HG03469 (cell line): ENCODE results near the gene ADGRL3.
"Not testable (repeated sequence)": the region's sequence is repeated elsewhere in the genome, so short reads cannot be mapped to it uniquely, and the experiment has no call there.

Source experiments
- ATAC-seq: cut with Tn5 transposase; IDR thresholded peaks from one replicate; pipeline ENCODE4 v1.9.1; 2021; ENCODE audit warnings: mild to moderate bottlenecking, moderate library complexity, moderate number of reproducible peaks; ENCODE audit not compliant: unreplicated experiment

Gene ADGRL3

GRCh38 chr4:61596606-61597340 lies 396.6 kb downstream of the ADGRL3 start:
- no peak for ATAC-seq

DNA sequence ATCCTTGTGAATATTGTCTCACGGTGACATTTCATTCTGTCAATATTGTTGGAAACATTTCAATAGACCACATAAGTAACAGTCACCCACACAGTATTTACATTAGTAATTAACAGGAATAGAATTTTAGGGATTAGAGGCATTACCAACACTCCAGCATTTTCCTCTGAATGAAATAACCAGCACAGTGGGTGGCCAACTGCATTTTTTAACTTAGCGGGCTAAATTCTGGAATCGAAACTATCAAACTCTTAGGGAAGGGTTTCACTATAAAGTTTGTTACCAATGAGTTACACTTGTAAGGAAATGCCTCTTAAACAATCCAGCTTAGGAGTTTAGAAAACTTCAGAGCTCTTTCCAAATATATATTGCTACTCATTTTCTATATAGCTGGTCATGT lies 403.0 kb downstream of the ADGRL3 start:
- no peak for ATAC-seq

DNA sequence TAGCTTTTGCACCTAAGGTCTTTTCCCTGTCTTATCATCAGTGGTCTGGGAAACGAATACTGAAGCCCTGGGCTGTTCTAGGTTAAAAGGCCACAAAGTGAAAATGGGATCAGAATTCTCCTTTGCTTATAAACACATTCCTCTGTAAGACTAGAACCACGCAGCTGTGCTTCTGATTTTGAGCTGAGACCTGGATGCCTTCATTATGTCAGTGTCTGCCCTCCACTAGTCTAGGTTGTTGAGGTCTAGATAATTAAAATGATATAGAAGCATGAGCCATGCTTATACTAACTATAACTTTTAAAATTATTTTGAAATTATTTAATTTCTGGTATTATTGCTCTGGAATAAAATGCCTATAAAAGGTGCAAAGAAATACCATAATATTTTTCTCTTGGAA lies 403.9 kb downstream of the ADGRL3 start:
- no peak for ATAC-seq

DNA sequence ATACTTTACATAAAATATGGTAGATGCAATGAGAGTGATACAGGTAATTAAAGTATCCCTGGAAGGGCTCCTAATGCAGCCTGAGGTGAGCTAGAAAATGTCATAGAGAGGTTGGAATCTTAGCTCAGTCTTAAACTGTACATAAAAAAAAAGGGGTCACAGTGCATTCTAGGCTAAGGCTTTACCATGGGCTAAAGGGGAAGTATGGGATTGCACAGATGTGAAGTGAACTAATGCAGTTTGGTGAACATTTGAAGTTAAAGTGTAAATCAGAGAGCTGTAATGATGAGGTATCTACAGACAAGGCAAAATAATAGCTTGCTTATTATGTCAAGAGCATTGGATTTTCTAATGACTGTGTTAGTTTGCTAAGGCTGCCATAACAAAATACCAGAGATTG lies 405.9 kb downstream of the ADGRL3 start:
- no peak for ATAC-seq

GRCh38 chr4:61614231-61614630 lies 414.1 kb downstream of the ADGRL3 start:
- no peak for ATAC-seq

DNA sequence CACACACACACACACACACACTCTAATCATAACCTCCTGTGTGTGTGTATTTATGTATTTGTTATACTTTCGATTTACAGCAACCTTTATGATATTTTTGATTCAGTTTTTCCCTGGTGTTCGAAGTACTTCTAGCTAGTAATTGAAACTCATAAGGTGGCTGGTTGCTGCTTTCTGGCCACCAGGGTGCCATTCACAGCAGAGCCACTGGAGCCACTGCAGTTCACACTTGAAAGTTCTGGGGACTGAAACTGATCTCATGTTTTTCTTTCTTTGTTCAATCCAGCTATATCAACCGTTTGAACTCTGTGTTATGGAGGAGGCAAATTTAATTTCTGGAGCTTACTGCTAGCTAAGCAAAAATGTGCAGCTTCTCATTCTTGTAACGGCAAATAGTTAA lies 419.4 kb downstream of the ADGRL3 start:
- no peak for ATAC-seq

DNA sequence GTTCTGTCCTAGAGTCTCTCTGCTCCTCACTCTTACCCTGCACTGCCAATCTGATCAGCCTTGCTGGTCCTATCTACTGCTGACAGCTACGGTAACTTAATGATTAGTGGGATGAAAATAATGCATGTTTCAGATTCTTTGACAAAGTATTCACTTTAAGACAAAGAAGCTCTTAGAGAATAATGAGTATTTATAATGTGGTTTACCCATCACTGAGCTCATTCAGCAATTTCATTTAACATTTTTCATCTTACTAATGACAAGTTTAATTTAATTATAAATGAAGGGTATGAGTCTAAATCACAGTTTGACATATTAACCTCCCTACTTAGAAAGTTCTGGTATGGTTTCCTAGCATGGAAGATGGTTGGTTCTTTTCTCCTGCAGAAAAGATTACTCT lies 428.2 kb downstream of the ADGRL3 start:
- ATAC-seq, result no peak

DNA sequence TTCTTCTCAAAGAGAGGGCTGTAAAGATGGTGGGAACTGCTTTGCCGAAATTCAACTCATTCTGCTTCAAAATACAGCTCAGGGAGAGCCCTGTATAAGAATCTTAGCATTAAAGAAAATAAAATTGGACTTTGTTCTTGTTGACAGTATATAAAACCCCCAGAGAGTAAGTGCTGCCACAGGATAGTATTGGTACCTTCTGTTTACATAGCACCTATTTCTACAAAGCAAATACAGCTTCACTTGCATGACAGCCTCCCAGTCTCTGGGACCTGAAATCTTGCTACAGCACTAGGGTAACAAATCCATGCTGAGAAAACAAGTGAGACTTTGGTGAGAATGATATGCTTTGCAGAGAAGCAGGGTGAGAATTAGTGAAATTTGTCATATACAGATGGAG lies 428.6 kb downstream of the ADGRL3 start:
- no peak for ATAC-seq

- ATAC-seq, result no peak
These were observed 430.4 kb downstream of the ADGRL3 start for GRCh38 chr4:61630548-61630947.

GRCh38 chr4:61638591-61638990 lies 438.5 kb downstream of the ADGRL3 start:
- no peak for ATAC-seq

- ATAC-seq, result not testable (repeated sequence)
These were observed 446.7 kb downstream of the ADGRL3 start for GRCh38 chr4:61646746-61647350.

DNA sequence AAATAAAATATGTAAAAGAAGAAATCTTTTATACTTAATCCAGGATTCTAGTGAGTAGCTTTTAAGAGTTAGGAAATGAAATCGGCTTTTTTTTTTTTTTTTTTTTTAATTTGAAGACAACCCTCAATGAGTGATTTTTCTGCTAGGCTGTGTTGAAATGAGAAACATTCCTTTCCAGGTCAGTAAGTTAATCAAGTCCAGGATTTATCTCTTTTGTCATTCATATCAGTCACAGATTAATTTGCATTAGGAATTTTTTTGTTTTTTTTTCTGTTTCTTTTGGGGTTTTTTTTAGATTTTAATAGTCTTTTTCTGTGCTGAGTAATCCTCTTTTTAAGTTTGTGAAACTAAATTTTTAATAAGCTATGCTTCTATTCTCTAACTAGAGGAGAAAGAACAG lies 448.1 kb downstream of the ADGRL3 start:
- no peak for ATAC-seq

GRCh38 chr4:61657016-61657415 lies 456.9 kb downstream of the ADGRL3 start:
- ATAC-seq, result no peak

- ATAC-seq, result no peak
These were observed 461.8 kb downstream of the ADGRL3 start for GRCh38 chr4:61661960-61662359.

DNA sequence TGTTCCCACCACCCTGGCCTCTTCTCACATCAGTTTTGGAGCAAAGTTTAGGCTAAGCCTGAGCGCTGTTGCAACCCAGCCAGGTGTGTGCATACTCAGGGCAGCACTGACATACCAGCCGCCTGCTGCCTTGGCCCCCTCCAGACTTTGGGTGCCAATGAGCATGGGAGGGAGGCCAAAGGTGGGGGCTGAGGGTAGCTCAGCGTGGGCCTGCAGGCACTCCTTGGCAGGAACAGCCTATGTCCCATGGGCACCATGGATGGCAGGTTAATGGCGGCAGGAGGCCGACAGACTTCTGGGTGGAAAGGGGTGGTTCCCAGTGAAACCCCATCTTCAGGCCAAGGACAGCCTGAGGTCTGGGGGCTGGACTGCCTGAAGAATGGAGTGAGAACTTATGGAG lies 462.2 kb downstream of the ADGRL3 start:
- ATAC-seq, result no peak

- ATAC-seq, result no peak
These were observed 463.2 kb downstream of the ADGRL3 start for GRCh38 chr4:61663310-61663709.

DNA sequence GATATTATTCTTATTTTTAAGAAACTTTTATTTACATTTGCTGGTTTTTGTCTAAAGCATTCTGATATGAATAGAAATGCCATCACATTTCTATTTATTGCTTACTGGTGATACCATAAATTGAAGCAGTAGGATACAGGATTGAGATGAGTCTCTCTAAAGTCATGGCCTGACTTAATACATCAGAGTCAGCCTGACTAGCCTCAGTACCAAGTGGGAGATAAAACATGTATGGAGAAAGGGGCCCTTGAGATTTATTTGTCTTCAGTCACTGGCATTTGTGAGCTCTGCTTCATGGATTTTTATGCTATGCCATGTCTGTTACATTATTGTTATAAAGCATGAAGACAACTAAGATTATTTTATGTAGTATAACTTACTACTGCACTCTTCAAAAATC lies 465.5 kb downstream of the ADGRL3 start:
- no peak for ATAC-seq

DNA sequence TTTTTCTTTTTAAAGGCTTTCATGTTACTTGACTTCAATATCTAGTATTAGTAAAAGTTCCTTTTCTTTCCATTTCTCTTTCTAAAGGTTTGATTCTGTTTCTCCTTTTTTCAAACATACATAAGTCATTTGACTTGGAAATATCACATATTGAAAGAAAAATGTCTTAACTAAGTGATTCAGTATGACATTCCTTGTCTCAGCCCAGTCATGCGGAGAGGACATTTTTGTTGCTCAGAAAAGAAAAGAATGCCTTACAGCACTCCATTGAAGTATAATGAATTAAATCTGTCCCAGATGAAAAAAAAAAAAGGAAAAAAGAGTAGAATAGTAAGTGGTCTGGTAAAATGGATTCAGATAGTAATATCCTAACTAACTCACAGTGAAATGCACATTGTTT lies 466.1 kb downstream of the ADGRL3 start:
- ATAC-seq, result no peak

GRCh38 chr4:61671599-61671998 lies 471.5 kb downstream of the ADGRL3 start:
- ATAC-seq, result no peak

- no peak for ATAC-seq
These were observed 475.3 kb downstream of the ADGRL3 start for GRCh38 chr4:61675464-61675863.

DNA sequence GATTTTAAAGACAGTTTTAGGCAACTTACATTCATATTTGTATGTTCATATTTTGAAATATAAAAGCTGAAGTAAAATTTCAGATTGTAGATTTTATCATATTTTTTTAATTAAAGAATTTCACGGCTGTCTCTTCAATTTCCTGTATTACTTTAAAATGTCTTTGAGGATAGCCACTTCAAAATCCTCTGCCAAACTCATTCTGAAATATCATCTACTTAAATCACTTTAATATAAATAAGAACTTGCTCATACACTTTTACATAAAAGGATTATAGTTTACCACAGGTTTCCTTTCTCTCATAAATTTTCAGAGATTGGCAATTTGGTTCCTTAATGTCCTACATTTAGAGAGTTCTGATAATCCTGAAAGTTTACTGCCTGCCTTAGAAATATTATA lies 478.2 kb downstream of the ADGRL3 start:
- ATAC-seq, result no peak

DNA sequence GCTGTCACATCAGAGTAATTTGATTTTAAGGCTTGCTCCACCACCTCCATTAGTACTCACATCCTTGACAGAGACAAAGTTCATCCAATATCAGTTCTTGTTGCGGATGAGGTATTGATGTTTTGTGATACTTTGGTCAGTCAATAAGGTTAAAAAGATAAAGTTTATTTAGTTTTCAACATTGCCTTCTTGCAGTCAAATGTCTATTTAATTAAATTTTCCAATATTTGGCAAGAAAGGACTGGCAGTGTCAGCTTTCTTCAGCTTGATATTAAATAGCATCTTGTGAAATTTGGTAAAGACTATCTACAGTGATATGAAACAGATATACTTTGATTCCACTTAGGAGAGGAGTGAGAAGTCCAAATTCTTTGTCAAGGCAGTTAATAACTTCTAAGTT lies 493.4 kb downstream of the ADGRL3 start:
- ATAC-seq, result no peak

DNA sequence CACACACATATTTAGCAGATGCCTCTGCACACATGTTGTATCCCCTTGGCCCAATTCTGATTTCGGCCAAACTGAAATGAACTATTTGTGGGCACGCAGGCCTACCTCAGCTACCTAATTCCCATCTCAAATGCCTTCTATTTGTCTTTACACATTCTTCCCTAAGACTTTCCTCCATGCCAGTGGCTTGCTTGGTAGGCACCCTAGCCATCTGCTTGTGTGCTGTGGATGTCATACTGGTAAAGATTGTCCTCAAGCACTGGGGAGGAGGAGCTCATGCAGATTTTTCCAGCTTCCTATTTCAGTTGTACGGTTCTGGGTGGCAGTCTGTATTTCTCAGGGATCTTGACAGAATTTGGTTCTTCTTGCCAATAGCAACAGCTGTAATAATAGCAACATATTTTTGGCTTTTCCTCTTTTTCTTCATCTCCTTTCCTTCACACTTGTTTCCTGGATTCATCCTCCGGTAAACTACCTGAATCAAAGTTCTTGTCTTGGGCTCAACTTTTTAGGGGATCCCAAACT lies 514.3 kb downstream of the ADGRL3 start:
- no peak for ATAC-seq
